Gastrocnemius medialis (tissue), 4 donors: ENCODE results near the gene BDH1. TPM values are rescaled to one million over a fixed set of nuclear protein-coding genes. Genes with fewer than 3 reads are reported as not detected.

Experiments used
- ATAC-seq, 2 donors: fragments of 150-250 bp; one replicate each; pipeline ENCODE4 v1.9.1; 2016
- DNase-seq, 2 donors: peaks; one replicate each; pipeline ENCODE4 v3.0.0-alpha.2; 2019
- H3K27ac ChIP-seq, 4 donors: fragments of 200-600 bp; sonication (generic); 1 replicate in 1 of 4; 2 replicates in 3 of 4; pipeline ENCODE4 v1.5.1; 2016 to 2018; ENCODE audit warnings: mild to moderate bottlenecking in 2 of 4, moderate library complexity in 1 of 4
- H3K27me3 ChIP-seq, 3 donors: fragments of 200-600 bp; sonication (generic) in 2 of 3; 1 replicate in 1 of 3; 2 replicates in 2 of 3; pipeline versions ENCODE4 v1.5.1 to v1.6.0; 2016 to 2019; ENCODE audit warnings: mild to moderate bottlenecking in 1 of 3, moderate library complexity in 1 of 3
- H3K36me3 ChIP-seq, 2 donors: fragments of 200-600 bp; sonication (generic) in 1 of 2; one replicate each; pipeline ENCODE4 v1.5.1; 2017 to 2018
- H3K4me1 ChIP-seq, 2 donors: fragments of 200-600 bp; sonication (generic) in 1 of 2; one replicate each; pipeline ENCODE4 v1.5.1; 2016 to 2017; ENCODE audit warnings: mild to moderate bottlenecking in 2 of 2
- H3K4me3 ChIP-seq, 4 donors: fragments of 200-600 bp; sonication (generic) in 3 of 4; 1 replicate in 1 of 4; 2 replicates in 3 of 4; pipeline ENCODE4 v1.5.1; 2016 to 2019; ENCODE audit warnings: mild to moderate bottlenecking in 2 of 4
- H3K9me3 ChIP-seq, 3 donors: fragments of 200-600 bp; sonication (generic) in 2 of 3; 1 replicate in 1 of 3; 2 replicates in 2 of 3; pipeline ENCODE4 v1.5.1; 2016 to 2019
- POLR2A ChIP-seq, 2 donors: fragments of 450-650 bp; IDR thresholded peaks; one replicate each; pipeline ENCODE4 v1.6.1; 2017; ENCODE audit warnings: antibody characterized with exemption in 2 of 2, mild to moderate bottlenecking in 2 of 2, moderate library complexity in 2 of 2
- in situ Hi-C, 4 donors: fragments of 200-750 bp; cut with MboI; loops; one replicate each; pipeline versions ENCODE4 v1.15.0 to v1.8.0; 2017; ENCODE audit warnings: low sequenced_read_pairs in 4 of 4
- intact Hi-C: fragments of 100-400 bp; cut with DNase I; formaldehyde crosslinking; loops from one replicate; pipeline ENCODE4 v1.15.1; 2023; ENCODE audit warnings: low total_unique reads
- total RNA-seq, 4 donors: library from RNA; depleted of rRNA; stranded (reverse); fragments of >200 nt; gene quantifications; one replicate each; pipeline versions ENCODE4 v1.1.0 to v1.2.3, GENCODE V29; 2016
- TF ChIP-seq, protein P1 (sequence below), 5 experiments: fragments of 450-650 bp in 3 of 5; fragments of 200-600 bp in 2 of 5; sonication (generic) in 2 of 5; IDR thresholded peaks in 4 of 5; conservative IDR thresholded peaks in 1 of 5; 1 replicate in 4 of 5; 2 replicates in 1 of 5; pipeline ENCODE4 v1.5.1; 2016 to 2019; ENCODE audit warnings: antibody characterized with exemption in 5 of 5, mild to moderate bottlenecking in 3 of 5, moderate library complexity in 3 of 5

Gene BDH1
- total RNA-seq, 4 donors from 2014 or later, result 7.1 to 9.5 (median 8.9) TPM

DNA sequence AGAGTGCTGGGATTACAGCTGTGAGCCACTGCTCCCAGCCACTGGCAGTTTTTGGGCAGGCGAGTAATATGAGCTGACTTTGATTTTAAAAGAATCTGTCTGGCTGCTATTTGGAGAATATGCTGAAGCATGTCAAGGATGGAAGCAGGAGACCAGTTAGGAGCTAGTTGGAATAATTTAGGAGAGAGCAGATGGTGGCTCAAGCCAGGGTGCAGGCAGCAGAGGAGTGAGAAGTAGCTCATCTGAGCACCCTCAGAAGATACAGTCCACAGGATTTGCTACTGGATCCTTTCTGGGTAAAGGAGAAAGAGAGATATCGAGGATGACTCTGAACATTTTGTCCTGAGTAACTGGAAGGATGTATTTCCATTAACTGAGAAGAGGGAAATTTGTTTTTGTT is 30.4 kb upstream of the BDH1 start:
- no peaks in the 10 kb centered on the region for H3K4me1 ChIP-seq
- no peak overlapping the region for H3K4me3 ChIP-seq
- DNase-seq (no peak), ATAC-seq (no peak)
- H3K27me3 ChIP-seq, result no peaks in the 10 kb centered on the region
- H3K27ac ChIP-seq, result no peak overlapping the region
- no peaks in the 10 kb centered on the region for H3K9me3 ChIP-seq
- TF ChIP-seq POLR2A (IDR thresholded peaks at IDR 0.05), result no peak
- TF ChIP-seq, protein P1, sequence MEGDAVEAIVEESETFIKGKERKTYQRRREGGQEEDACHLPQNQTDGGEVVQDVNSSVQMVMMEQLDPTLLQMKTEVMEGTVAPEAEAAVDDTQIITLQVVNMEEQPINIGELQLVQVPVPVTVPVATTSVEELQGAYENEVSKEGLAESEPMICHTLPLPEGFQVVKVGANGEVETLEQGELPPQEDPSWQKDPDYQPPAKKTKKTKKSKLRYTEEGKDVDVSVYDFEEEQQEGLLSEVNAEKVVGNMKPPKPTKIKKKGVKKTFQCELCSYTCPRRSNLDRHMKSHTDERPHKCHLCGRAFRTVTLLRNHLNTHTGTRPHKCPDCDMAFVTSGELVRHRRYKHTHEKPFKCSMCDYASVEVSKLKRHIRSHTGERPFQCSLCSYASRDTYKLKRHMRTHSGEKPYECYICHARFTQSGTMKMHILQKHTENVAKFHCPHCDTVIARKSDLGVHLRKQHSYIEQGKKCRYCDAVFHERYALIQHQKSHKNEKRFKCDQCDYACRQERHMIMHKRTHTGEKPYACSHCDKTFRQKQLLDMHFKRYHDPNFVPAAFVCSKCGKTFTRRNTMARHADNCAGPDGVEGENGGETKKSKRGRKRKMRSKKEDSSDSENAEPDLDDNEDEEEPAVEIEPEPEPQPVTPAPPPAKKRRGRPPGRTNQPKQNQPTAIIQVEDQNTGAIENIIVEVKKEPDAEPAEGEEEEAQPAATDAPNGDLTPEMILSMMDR (IDR thresholded peaks at IDR 0.05 in 4 of 5, conservative IDR thresholded peaks at IDR 0.05 in 1 of 5), result no peak
- no peaks in the 10 kb centered on the region for H3K36me3 ChIP-seq
- intact Hi-C loops, result no loop called here
- in situ Hi-C loops, result loop anchor here in 2 of 4 donors (25.0 kb wide), 1 partner anchor 101 kb away; no protein-coding TSS in a partner anchor

DNA sequence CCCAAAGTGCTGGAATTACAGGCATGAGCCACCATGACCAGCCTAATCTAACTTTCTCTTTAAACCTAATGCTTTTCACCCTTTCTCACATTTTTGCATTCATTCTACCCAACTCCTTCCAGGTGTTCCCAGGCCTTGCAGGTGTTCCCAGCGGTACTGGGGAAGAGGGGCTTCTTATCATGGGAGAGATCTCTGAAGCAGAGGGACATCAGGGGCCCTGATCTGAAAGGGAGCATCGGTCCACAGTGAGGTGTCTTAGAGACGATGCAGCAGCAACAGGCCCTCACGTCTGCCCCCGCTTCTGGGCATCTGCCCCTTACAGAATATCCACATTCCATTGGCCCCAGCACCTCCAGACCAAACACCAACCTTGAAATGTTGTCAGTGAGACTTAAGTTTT is 29.0 kb upstream of the BDH1 start:
- H3K27ac ChIP-seq, result no peak overlapping the region

DNA sequence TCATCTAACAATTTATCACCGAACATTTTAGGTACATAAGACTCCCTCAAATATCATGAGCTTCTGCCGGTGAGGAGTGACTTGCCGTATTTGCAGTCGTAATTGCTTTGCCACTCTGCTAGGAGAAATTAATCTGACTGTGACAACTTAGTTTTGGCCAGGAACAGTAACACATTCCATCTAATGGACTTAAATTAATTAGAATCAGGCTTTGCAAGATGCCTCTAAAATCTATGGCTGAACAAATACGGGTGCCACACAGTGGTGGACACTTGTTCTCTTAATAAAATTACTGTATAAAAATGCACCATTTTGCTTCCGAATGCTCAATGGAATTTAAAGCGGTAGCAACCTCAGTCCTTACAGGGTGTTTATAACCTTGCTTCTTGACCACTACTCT is 27.6 kb upstream of the BDH1 start:
- Histone ChIP-seq H3K4me3 (no peak overlapping the region), H3K4me1 (no peaks in the 10 kb centered on the region), H3K27ac (no peak overlapping the region), H3K9me3 (no peaks in the 10 kb centered on the region), H3K27me3 (no peaks in the 10 kb centered on the region), H3K36me3 (no peaks in the 10 kb centered on the region)
- intact Hi-C loops, result no loop called here
- TF ChIP-seq, protein P1 (IDR thresholded peaks at IDR 0.05 in 4 of 5, conservative IDR thresholded peaks at IDR 0.05 in 1 of 5), result no peak
- TF ChIP-seq POLR2A (IDR thresholded peaks at IDR 0.05), result no peak
- in situ Hi-C loops, result loop anchor here in 2 of 4 donors (25.0 kb wide), 1 partner anchor 104 kb away; no protein-coding TSS in a partner anchor
- ATAC-seq, result no peak
- DNase-seq, result no peak

More for the DNA sequence above, 29.0 kb upstream of the BDH1 start:
- DNase-seq (no peak), ATAC-seq (no peak)
- intact Hi-C loops (no loop called here), in situ Hi-C loops (loop anchor here in 2 of 4 donors (25.0 kb wide), 1 partner anchor 103 kb away; no protein-coding TSS in a partner anchor)
- H3K36me3 ChIP-seq, result no peaks in the 10 kb centered on the region
- no peaks in the 10 kb centered on the region for H3K27me3 ChIP-seq
- H3K4me3 ChIP-seq, result no peak overlapping the region
- no peaks in the 10 kb centered on the region for H3K9me3 ChIP-seq
- H3K4me1 ChIP-seq, result no peaks in the 10 kb centered on the region
- TF ChIP-seq POLR2A (IDR thresholded peaks at IDR 0.05), result no peak
- TF ChIP-seq, protein P1 (IDR thresholded peaks at IDR 0.05 in 4 of 5, conservative IDR thresholded peaks at IDR 0.05 in 1 of 5), result no peak

DNA sequence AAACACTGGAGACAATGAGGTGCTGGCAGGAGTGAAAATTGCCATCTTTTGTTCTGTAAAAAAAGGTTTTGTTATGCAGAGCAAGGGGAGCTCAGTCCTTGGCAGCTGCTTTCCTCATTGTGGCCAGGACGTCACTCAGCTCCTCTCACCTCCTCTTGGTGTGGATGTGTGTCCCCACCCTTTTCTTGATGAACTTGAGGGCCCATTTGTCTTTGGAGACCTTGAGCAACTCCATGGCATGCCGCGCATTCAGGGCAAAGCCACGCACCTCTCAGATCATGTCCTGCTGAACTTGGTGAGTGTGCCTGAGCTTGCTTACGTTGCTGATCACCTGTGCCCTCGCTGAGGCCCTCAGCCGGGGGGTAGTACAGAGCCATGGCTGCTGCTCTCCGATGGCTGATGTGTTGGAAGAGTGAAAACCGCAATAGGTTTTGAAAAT is 24.5 kb upstream of the BDH1 start:
- in situ Hi-C loops (loop anchor here in 2 of 4 donors (25.0 kb wide), 1 partner anchor 107 kb away; no protein-coding TSS in a partner anchor), intact Hi-C loops (no loop called here)
- H3K36me3 ChIP-seq, result peaks cover 0 to 10% of the 10 kb centered on the region in 2 donors
- no peak overlapping the region for H3K4me3 ChIP-seq
- no peaks in the 10 kb centered on the region for H3K9me3 ChIP-seq
- ATAC-seq (no peak), DNase-seq (no peak)
- no peak for TF ChIP-seq POLR2A (IDR thresholded peaks at IDR 0.05)
- TF ChIP-seq, protein P1 (IDR thresholded peaks at IDR 0.05 in 4 of 5, conservative IDR thresholded peaks at IDR 0.05 in 1 of 5), result no peak
- H3K4me1 ChIP-seq, result no peaks in the 10 kb centered on the region
- H3K27me3 ChIP-seq, result no peaks in the 10 kb centered on the region
- H3K27ac ChIP-seq, result no peak overlapping the region

DNA sequence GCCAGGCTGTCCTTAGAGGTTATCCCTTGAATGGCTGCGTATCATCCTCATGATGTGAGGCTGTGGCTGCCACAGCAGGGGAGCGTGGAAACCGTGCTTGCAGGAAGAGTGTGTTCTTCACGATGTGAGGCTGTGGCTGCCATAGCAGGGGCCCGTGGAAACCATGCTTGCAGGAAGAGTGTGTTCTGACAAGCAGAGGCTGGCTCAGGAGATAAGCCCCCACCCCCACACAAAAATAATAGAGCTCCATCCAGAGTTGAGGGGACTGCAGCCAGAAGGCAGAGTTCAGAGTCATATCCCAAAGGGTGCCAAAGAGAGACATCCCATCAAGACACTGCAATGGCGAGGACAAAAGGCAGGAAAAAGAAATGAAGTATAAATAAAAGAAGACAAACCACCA is 22.6 kb upstream of the BDH1 start:
- Histone ChIP-seq H3K4me3 (no peak overlapping the region), H3K27me3 (no peaks in the 10 kb centered on the region), H3K4me1 (no peaks in the 10 kb centered on the region), H3K36me3 (peaks cover 0 to 10% of the 10 kb centered on the region in 2 donors), H3K27ac (no peak overlapping the region), H3K9me3 (no peaks in the 10 kb centered on the region)
- intact Hi-C loops (no loop called here), in situ Hi-C loops (loop anchor here in 2 of 4 donors (25.0 kb wide), 1 partner anchor 109 kb away; no protein-coding TSS in a partner anchor)
- ATAC-seq (no peak), DNase-seq (no peak)
- TF ChIP-seq, protein P1 (IDR thresholded peaks at IDR 0.05 in 4 of 5, conservative IDR thresholded peaks at IDR 0.05 in 1 of 5), result no peak
- TF ChIP-seq POLR2A (IDR thresholded peaks at IDR 0.05), result no peak
